Raji (cell line): Measurements from ENCODE around the gene TRIM67.

Source experiments
- POLR2A ChIP-seq: IDR thresholded peaks from 2 replicates; pipeline ENCODE4 v1.6.1; 2011; ENCODE audit warnings: low read depth, low read length, control low read depth; ENCODE audit not compliant: insufficient read depth

The TRIM67 gene

DNA sequence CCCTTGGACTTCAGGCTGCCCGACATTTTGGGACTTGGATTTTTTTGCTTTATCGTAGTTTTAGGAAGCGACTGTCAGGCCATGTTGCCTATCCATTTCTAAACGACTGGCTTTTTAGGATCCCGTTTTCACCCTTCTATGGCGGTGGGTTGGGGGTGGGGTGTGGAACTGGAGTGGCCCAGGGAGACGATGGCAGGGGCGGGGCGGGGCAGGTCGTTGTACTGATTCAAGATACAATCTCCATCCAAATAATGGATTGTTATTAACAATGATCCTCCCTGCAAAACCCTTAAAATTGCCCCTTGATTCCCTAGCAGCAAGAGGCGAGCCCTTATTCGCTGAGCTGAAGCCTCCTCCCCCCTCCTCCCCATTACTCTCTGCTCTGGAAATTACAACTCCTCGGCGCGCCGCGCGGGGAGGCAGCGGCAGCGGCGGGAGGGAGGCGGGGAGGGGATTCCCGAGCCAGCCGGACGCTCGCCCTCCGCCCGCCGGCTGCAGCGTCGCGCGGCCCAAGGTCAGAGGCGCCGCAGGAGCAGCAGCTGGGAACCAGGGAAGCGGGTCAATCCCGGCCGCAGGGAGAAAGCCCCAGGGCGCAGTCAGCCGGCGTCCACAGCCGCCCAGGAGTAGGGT is at the start of gene TRIM67:
Gene TRIM67 (plus strand): TSS at position 392 of the 630 bp plus-strand sequence. CDS start 912 bp downstream, outside the sequence.
- TF ChIP-seq POLR2A: no peak

DNA sequence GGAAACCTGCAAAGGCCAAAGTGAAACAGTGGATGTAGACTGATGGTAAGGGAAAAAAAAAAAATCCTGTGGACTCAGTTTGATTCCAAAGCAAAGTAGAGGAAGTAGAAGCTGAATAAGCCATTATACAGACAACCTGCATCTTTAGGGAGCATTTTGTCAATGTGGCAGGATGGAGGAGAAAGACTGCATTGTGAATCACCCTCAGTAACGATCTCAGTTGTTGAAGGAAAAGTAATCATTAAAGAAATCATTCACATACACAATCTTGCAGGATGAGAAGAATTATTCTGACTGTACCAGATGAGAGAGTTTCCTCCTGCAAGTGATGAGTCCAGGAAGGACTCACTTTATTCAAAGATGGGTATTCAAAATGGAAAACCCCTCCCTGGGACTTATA is 45.1 kb upstream of the TRIM67 start:
- no peak for TF ChIP-seq POLR2A

DNA sequence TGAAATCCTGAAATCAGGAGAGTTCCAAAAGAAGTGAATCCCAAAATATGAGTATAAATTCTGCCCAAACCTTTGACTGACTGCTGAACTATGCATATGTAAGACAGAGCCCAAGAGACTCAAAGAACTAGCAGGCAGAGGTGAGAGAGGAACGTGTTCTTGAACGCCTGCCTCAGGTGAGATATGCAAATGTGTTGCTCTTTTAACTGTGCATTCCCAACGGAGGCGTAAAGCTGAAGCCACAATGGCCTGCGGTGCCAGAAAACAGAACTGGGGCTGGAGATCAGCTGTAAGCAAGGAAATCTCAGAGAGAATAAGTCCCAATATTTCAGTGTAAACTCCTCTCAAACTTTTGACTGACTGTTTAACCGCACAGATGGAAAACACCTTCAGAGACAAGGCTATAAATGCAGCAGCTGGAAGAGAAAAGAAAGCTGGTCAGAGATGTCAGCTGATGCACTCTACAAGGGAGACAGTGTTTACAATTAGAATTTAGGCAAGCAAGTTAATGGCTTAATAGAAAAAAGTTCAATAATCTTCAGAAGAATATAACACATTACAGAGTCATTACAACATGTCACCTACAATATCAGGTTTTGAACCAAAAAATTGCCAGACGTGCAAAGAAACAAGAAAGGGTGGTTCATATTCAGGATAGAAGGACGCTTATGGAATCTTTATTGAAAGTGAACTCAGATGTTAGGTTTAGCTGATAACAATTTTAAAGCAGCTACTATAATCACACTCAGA is 43.0 kb upstream of the TRIM67 start:
- TF ChIP-seq POLR2A: no peak

DNA sequence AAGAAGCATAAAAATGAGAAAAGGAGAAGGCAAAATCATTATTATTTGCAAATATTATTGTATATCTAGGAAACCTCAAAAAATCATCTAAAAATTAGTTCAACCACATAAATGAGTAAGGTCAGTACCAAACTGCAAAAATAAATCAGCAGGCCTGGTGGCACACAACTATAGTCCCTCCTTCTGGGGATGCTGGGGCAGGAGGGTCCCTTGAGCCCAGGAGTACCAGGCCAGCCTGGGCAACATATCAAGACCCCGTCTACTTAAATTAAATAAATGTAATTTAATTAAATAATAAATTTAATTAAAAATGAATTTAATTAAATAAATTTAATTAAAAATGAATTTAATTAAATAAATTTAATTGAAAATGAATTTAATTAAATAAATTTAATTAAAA is 40.3 kb upstream of the TRIM67 start:
- no peak for TF ChIP-seq POLR2A

DNA sequence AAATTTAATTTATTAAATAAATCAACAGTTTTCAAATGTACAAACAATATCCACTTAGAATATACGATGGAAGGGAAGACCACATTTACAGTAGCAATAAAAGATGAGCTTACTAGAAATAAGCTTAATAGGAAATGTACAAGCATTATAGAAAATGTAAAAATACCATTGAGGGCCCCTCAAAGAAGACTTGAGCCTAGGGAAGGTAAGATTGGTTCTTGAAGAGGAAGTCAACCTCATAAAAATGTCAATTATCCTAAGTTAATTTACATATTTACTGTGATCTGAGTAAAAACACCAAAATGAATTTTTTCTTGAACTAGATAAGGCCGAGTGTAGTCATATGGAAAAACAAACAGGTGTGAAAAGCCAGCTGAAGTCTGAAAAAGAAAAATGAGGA is 39.7 kb upstream of the TRIM67 start:
- TF ChIP-seq POLR2A: no peak

DNA sequence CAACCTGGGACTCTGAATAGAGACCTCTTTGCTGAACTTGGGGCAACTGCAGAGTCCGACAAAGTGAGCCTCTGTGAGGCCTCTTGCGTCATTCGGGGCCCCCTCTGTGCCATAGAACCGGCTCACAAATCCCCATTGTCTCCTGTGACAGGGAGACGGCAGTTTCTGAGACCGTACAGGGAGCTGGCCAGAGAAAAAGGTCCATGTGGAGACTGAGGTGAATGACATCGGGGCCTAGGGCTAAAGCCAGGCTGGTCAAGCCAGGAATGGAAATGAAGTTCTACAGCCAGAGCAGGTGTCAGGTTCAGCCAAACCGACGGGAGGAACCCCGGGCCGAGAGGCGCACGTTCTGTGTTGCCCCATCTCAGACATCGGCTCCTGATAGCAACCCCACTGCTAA is 37.1 kb upstream of the TRIM67 start:
- TF ChIP-seq POLR2A: no peak

DNA sequence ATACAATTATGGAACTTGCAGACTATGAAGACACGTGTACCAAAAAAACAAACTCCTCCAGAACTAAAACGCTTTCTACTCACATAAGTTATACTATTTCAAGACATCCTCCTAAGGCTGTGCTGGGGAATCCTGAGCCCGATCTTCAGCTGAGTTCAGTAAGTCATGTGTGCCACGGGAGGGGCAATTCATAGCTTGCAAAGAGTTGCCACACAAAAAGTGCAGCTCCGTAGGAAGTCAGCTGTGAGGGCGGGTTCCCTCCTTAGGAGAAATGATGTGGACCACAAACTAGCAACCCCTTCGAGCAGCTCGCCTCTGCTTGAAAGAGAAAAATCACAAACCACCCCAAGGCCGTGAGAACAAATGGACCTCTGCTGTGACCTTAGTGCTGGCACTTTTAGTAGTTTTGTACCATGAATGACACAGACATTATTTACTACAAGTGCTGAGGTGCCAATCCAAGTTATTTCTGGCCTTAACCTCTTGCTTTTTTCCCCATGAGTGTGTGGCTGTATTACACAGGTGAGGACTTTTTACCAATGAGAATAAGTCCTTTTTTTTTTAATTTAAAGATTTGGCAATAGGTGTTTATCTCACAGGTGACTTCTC is 35.8 kb upstream of the TRIM67 start:
- TF ChIP-seq POLR2A: no peak

DNA sequence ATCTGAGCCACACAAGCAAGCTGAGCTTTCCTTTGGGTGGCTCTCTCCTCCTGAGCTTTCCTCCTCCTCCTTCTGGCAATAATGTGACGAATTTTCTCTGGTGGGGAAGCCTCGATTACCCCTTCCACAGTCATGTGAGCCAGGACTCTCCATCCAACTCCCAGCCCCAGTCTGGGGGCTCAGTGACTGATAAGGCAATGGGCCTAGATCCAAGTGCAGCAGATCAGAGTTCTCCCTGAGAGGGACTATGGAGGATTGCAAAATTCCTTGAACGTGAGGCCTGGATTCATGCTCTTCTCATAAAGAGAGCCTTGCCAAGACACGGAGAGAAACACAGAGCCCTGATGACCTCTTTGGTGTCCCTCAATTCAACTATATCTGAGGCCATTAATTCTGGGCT is 31.3 kb upstream of the TRIM67 start:
- no peak for TF ChIP-seq POLR2A

DNA sequence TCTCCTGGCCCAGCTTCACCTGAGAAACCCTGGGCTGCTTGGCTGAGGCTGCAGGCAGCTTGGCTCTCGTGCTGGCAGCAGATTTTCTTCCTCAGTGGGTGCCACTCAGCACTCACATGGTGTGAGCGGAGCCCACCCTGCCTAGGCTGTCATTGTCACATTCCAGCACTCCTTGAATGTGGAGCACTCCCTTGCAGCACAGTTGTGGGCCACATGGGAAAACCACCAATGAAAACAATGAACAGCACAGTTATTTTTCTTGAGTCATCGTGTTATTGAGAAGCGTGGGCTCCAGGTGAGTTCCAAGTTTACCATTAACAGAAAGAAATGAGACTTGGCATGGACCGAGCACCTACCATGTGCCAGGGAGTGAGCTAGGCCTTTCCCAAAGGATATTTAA is 27.2 kb upstream of the TRIM67 start:
- TF ChIP-seq POLR2A: no peak

DNA sequence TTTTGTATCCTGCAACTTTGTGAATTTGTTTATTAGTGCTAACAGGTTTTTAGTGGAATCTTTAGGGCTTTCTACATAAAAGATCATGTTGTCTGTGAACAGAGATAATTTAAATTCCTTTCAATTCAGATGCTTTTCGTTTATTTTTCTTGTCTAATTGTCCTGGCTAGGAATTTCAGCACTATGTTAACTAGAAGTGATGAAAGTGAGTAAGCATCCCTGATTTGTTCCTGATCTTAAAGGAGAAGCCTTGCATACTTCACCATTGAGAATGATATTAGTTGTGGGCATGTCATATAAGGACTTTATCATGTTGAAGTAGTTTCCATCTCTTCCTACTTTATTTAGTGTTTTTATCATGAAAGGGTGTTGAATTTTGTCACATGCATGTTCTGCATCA is 23.6 kb upstream of the TRIM67 start:
- no peak for TF ChIP-seq POLR2A

DNA sequence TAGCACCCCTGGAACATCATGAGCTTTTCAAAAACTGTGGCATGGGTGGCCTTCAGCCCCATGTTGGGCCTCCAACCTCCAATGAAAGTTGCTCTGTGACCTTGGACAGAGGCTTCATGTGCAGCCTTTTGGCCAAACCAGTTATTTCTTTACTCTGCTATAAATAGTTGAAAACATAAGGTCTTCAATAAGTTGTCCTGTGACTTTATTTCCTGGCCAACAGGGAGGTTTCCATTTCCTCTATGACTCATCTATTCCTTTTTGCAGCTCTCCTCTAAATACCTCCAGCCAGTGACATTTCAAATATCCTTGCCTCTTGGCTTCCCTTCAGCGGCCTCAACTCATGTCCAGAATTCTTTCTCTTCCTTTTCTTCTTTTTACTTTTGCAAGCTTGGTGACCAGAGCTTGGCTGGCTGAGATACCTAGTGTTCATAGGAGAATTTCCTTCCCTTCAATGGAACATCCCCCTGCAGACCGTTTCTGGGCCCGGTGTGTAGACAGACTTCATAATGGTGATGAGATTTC is 22.7 kb upstream of the TRIM67 start:
- TF ChIP-seq POLR2A: no peak

DNA sequence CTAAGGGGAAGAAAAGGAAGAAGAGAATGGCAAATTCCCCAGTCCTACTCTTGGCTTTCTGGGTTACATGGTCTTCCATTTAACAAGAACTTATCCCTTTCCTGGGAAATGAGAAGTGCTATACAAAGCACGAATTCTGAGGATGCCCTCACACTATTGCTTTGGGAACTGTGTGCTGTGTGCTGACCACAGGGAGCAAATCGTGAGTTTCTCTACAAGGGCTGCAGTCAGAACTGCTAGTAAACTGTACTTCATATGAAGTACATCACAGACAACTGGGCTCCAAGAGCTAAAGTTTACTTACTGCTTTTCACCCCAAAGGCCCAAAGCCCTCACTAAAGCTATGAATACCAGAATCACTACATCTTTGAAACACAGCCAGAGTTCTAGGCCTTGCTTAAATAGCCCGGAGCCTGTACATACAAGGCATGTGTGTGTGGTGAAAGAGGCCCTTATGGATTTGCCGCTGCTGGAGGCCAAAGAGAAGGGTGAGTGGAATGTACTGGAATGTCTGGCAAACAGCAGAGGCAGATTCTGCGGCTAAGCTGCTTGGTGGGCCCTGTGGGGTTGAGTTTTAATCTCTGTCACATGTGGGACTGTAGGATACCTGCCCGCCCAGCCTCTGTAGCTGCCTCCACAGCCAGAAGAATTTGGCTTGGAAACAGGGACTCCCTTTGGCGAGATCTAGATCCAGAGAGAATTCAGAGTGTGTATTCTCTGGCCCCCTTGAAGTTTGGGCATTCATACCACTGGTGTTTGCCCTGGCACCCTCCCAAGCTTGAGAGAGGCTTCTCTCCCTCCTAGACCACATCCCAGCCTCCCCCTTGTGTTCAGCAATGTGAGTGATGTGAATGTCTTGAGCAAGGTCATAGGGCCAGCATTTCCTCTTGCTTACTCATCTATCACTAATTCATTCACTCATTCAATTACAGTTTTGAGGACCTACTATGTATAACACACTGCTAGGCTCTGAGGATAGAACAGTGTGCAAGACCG is 21.9 kb upstream of the TRIM67 start:
- TF ChIP-seq POLR2A: no peak

DNA sequence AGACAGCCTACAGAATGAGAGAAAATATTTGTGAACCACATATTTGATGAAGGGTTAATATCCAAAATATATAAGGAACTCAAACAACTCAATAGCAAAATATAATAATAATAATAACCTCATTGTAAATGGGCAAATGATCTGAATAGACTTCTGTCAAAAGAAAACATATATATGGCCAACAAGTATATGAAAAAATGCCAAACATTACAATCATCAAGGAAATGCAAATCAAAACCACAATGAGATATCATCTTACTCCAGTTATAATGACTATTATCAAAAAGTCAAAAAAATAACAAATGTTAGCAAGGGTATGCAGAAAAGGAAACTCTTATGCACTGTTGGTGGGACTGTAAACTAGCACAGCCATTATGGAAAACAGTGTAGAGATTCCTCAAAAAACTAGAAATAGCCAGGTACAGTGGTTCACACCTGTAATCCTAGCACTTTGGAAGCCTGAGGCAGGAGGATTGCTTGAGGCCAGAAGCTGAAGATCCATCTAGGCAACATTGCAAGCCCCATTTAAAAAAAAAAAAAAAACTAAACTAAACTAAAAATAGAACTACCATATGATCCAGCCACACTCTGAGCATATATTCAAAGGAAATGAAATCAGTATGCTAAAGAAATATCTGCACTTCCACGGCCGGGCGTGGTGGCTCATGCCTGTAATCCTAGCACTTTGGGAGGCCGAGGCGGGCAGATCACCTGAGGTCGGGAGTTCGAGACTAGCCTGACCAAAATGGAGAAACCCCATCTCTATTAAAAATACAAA is 17.3 kb upstream of the TRIM67 start:
- no peak for TF ChIP-seq POLR2A

DNA sequence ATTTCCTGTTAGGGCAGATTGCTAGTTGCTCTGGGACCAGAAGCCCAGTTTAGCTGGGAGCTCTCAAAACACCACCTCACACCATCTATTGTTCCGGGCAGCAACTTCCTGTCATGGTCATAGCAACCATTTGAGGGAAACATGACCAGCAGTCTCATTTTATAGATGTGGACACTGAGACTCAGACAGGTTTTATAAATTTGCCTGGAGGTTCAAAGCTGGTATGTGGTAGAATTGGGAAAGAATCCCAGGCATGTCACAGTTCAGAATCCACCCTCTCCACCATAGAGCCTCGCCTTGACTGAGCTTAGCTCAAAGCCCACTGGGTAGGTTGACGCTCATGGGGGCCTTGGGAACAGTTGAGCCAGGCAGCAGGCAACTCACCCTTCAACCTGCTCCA is 14.0 kb upstream of the TRIM67 start:
- no peak for TF ChIP-seq POLR2A

DNA sequence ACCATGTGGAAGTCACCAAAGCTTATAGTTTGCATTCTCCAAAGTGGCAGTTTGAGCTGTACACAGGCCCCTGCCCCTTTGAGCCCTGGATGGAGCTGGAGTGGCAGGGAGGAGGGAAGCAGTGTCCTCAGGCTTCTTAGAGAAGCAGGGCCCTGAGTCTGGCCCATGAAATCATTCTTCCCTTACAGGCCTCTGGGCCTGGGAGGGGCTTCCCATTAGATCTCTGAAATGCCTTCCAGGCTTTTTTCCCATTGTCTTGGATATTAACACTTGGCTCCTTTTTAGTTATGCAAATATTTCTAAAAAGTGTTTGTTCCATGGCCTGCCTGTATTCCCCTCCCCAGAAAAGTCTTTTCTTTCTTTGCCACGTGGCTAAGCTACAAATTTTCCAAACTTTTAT is 10.0 kb upstream of the TRIM67 start:
- TF ChIP-seq POLR2A: no peak

DNA sequence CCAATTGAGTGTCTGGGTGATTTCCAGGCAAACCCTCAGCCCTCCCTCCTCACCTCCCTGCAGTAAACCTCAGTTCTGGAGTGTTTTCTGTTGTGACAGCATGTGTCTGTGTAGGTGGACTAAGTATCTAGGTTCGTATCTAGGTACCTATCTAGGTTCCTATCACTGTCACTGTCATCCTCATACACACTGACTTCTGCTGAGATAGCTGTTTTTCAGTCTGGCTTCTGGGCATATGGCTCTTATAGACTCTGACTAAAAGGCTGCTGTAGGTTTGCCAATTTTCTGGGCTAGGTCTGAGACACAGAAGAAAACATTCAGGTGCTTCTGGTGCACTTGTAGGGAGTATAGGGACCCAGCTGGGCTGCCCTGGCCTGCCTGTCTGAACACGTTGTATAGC is 8.1 kb upstream of the TRIM67 start:
- TF ChIP-seq POLR2A: no peak
